A673 (cell line): ENCODE results near the gene SYT9. TPM values are rescaled to one million over a fixed set of nuclear protein-coding genes. Genes with fewer than 3 reads are reported as not detected.

Source experiments
- BruUV-seq: library from RNA; stranded (reverse); fragments of 400-500 nt; replicated peaks from 2 replicates; lab custom pipeline; 2021; lab: Mats Ljungman, UMichigan
- CTCF ChIA-PET: fragments of 300-600 bp; sonication (Branson Sonifier 250); formaldehyde crosslinking; loops from one replicate; lab custom pipeline; 2022; ENCODE audit warnings: antibody characterized with exemption; lab: Charles Lee
- POLR2A ChIA-PET: fragments of 300-600 bp; sonication (Branson Sonifier 250); formaldehyde crosslinking; loops from one replicate; lab custom pipeline; 2022; ENCODE audit warnings: antibody characterized with exemption; ENCODE audit not compliant: low non-redundant PET; lab: Charles Lee
- DNase-seq: peaks from one replicate; pipeline ENCODE4 v3.0.0-alpha.2; 2015; ENCODE audit warnings: low spot score
- H3K27ac ChIP-seq: fragments of 200-600 bp; sonication (generic); 2 replicates; pipeline ENCODE4 v1.5.1; 2016; ENCODE audit warnings: mixed run types, low read depth, mild to moderate bottlenecking, mixed read lengths, antibody characterized with exemption, low read length; ENCODE audit not compliant: poor library complexity, severe bottlenecking
- H3K27me3 ChIP-seq: fragments of 200-600 bp; sonication (generic); replicated peaks from 2 replicates; pipeline ENCODE4 v1.6.1; 2017; ENCODE audit warnings: mixed run types, low read depth, mild to moderate bottlenecking, mixed read lengths, antibody characterized with exemption, low read length; ENCODE audit not compliant: insufficient read depth, poor library complexity
- H3K36me3 ChIP-seq: fragments of 200-600 bp; sonication (generic); 2 replicates; pipeline ENCODE4 v1.6.1; 2016; ENCODE audit warnings: mixed run types, mild to moderate bottlenecking, mixed read lengths, antibody characterized with exemption, low read length; ENCODE audit not compliant: insufficient read depth, poor library complexity, severe bottlenecking
- H3K4me1 ChIP-seq: fragments of 200-600 bp; sonication (generic); 2 replicates; pipeline ENCODE4 v1.6.1; 2017; ENCODE audit warnings: mixed run types, mild to moderate bottlenecking, mixed read lengths, antibody characterized with exemption, low read length; ENCODE audit not compliant: insufficient read depth, poor library complexity, severe bottlenecking
- H3K4me3 ChIP-seq: fragments of 200-600 bp; sonication (generic); 2 replicates; pipeline ENCODE4 v1.5.1; 2016; ENCODE audit warnings: low read depth, mixed run types, mild to moderate bottlenecking, mixed read lengths, low read length; ENCODE audit not compliant: poor library complexity, severe bottlenecking
- H3K9me3 ChIP-seq: fragments of 200-600 bp; sonication (generic); 2 replicates; pipeline ENCODE4 v1.6.1; 2016; ENCODE audit warnings: mixed run types, low read depth, mild to moderate bottlenecking, mixed read lengths, antibody characterized with exemption, low read length; ENCODE audit not compliant: poor library complexity, severe bottlenecking
- EZH2 ChIP-seq: fragments of 200-600 bp; sonication (generic); IDR thresholded peaks from 2 replicates; pipeline ENCODE4 v1.6.1; 2017; ENCODE audit warnings: borderline replicate concordance, low read depth, mild to moderate bottlenecking, mixed read lengths, antibody characterized with exemption, low read length; ENCODE audit not compliant: poor library complexity, severe bottlenecking
- intact Hi-C: fragments of 100-400 bp; cut with micrococcal nuclease; formaldehyde crosslinking; loops from one replicate; pipeline ENCODE4 v1.10.0; 2022; ENCODE audit not compliant: unreplicated experiment
- total RNA-seq: library from RNA; stranded (reverse); gene quantifications from 2 replicates; pipeline ENCODE4 v1.2.3, GENCODE V29; 2021
- TF ChIP-seq, protein P1 (sequence below): fragments of 300-800, 200-600 bp; sonication (generic); conservative IDR thresholded peaks from 2 replicates; pipeline ENCODE4 v1.5.1; 2017; ENCODE audit warnings: low read depth, mild to moderate bottlenecking, antibody characterized with exemption, low read length, moderate library complexity, mixed read lengths

The SYT9 gene
- total RNA-seq, 1 experiment from 2014 or later, result not detected

DNA sequence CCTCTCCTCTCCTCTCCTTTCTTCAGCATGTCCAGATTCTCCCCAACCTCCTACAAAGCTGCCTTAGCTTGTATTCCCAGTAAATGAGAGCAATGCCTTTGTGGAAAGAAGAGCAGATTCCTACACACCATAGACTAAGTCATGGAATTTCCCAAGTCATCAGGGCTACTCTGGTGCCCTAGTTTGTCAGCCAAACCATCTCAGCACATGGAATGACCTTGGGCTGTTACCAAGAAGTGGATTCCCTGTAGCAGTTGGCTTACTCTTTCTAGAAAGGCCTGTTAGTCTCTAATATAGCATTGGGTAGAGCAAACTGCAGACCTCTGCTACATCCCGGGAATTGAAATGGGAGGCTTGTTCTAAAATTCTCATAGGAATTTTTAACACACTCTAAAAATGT, 124.7 kb downstream of the SYT9 start:
- ChIA-PET CTCF (no interaction called here), POLR2A (no interaction called here)
- no peaks in the 10 kb centered on the region for H3K9me3 ChIP-seq
- no peaks in the 10 kb centered on the region for H3K4me1 ChIP-seq
- DNase-seq, result no peak
- TF ChIP-seq EZH2, result no peak
- TF ChIP-seq, protein P1, sequence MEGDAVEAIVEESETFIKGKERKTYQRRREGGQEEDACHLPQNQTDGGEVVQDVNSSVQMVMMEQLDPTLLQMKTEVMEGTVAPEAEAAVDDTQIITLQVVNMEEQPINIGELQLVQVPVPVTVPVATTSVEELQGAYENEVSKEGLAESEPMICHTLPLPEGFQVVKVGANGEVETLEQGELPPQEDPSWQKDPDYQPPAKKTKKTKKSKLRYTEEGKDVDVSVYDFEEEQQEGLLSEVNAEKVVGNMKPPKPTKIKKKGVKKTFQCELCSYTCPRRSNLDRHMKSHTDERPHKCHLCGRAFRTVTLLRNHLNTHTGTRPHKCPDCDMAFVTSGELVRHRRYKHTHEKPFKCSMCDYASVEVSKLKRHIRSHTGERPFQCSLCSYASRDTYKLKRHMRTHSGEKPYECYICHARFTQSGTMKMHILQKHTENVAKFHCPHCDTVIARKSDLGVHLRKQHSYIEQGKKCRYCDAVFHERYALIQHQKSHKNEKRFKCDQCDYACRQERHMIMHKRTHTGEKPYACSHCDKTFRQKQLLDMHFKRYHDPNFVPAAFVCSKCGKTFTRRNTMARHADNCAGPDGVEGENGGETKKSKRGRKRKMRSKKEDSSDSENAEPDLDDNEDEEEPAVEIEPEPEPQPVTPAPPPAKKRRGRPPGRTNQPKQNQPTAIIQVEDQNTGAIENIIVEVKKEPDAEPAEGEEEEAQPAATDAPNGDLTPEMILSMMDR, result no peak
- H3K36me3 ChIP-seq, result no peaks in the 10 kb centered on the region
- H3K27ac ChIP-seq, result no peak overlapping the region
- H3K4me3 ChIP-seq, result no peak overlapping the region
- intact Hi-C loops, result no loop called here
- no peaks in the 10 kb centered on the region for H3K27me3 ChIP-seq
- no TSS peak for BruUV-seq

DNA sequence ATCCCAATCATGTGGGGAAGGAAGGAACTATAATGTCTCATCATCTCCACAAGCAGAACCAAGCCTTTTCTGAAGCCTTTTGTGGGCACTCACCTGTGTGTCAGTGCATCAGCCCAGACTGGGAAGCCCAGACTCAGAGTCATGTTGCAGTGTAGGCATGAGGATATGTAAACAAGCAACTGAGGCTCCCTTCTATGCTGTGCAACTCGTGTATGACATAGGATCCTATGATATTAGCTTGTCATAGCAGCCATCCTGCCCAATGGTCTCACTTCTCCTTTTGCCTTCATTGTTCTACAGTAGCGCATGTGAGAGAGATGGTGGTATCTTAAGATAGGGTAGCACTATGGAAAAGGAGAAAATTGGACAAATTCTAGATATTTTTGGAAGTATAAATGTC, 130.2 kb downstream of the SYT9 start:
- intact Hi-C loops, result no loop called here
- no peak overlapping the region for H3K4me3 ChIP-seq
- ChIA-PET POLR2A (no interaction called here), CTCF (no interaction called here)
- H3K4me1 ChIP-seq, result no peaks in the 10 kb centered on the region
- no TSS peak for BruUV-seq
- no peak for DNase-seq
- TF ChIP-seq, protein P1, result no peak
- TF ChIP-seq EZH2, result no peak
- H3K27me3 ChIP-seq, result no peaks in the 10 kb centered on the region
- H3K36me3 ChIP-seq, result no peaks in the 10 kb centered on the region
- H3K27ac ChIP-seq, result no peak overlapping the region
- no peaks in the 10 kb centered on the region for H3K9me3 ChIP-seq

DNA sequence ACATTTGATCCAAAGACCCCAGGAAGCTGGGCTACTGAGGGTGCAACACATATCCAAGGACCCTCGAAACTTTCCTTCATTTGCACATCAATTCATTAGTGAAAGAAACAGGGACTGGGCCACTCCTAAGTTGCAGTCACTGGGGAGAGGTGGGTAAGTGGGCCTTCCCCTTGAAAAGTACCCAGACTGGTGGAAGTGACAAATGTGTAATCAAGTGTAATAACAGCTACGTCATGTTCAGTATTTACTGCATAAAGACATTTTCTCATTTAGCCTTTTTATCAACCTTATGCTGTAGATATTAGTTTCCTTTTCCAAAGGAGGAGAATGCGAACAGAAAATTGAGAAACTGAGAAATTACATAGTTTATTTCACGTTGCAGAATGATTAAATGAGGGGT, 131.7 kb downstream of the SYT9 start:
- intact Hi-C loops, result no loop called here
- TF ChIP-seq EZH2, result no peak
- TF ChIP-seq, protein P1, result no peak
- CTCF ChIA-PET, result no interaction called here
- POLR2A ChIA-PET, result no interaction called here
- Histone ChIP-seq H3K36me3 (no peaks in the 10 kb centered on the region), H3K27ac (no peak overlapping the region), H3K4me3 (no peak overlapping the region), H3K9me3 (no peaks in the 10 kb centered on the region), H3K4me1 (no peaks in the 10 kb centered on the region), H3K27me3 (no peaks in the 10 kb centered on the region)
- BruUV-seq, result no TSS peak
- no peak for DNase-seq
